ENCODE results near the gene MIA. TPM values are rescaled to one million over a fixed set of nuclear protein-coding genes. Genes with fewer than 3 reads are reported as not detected.

Gene MIA
- total RNA-seq, 1 experiment from 2014 or later = not detected

- no peaks in the 10 kb centered on the region for H3K4me1 ChIP-seq (ENCODE audit: insufficient read depth, low read length)
- no peak overlapping the region for H3K23ac ChIP-seq (ENCODE audit: insufficient read length, low read depth, low read length)
- no peak overlapping the region for H2BK12ac ChIP-seq (ENCODE audit: insufficient read length, low read depth, low read length)
- no peak overlapping the region for H3K14ac ChIP-seq (ENCODE audit: insufficient read depth, low read length)
- no peaks in the 10 kb centered on the region for H3K27me3 ChIP-seq (ENCODE audit: insufficient read depth, low read length)
- no peaks in the 10 kb centered on the region for H3K79me1 ChIP-seq (ENCODE audit: insufficient read depth, low read depth, low read length, poor library complexity, severe bottlenecking)
- H3K4me2 ChIP-seq (ENCODE audit: insufficient read depth, insufficient read length, low read length) = no peak overlapping the region
- H2BK120ac ChIP-seq (ENCODE audit: low read depth, low read length, poor library complexity, severe bottlenecking) = no peak overlapping the region
- Mint-ChIP-seq H3K4me3 (no peak overlapping the region), H3K4me1 (no peaks in the 10 kb centered on the region), H3K36me3 (ENCODE audit: insufficient read depth in 1 of 3, low read depth in 3 of 3) (peaks cover 66 to 91% (median 79%) of the 10 kb centered on the region in 3 experiments), H3K9me3 (no peaks in the 10 kb centered on the region), H3K27me3 (ENCODE audit: low read depth) (no peaks in the 10 kb centered on the region), H3K27ac (peak overlapping the region in 2 of 3 experiments; percentile 53 to 83; a peak in 3 of 7 replicates)
- no peaks in the 10 kb centered on the region for H3K23me2 ChIP-seq (ENCODE audit: insufficient read length, low read depth, low read length, poor library complexity, severe bottlenecking)
- no CpG with 5 or more reads among the region's 17 CpGs for WGBS (ENCODE audit: extremely low coverage, insufficient read length, low lambda C conversion rate)
- no peak overlapping the region for H3K27ac ChIP-seq (ENCODE audit: insufficient read length, low read depth, low read length)
- no peak for DNase-seq
- no peak overlapping the region for H2BK5ac ChIP-seq (ENCODE audit: insufficient read length, low read length)
- TF ChIP-seq, protein P1, sequence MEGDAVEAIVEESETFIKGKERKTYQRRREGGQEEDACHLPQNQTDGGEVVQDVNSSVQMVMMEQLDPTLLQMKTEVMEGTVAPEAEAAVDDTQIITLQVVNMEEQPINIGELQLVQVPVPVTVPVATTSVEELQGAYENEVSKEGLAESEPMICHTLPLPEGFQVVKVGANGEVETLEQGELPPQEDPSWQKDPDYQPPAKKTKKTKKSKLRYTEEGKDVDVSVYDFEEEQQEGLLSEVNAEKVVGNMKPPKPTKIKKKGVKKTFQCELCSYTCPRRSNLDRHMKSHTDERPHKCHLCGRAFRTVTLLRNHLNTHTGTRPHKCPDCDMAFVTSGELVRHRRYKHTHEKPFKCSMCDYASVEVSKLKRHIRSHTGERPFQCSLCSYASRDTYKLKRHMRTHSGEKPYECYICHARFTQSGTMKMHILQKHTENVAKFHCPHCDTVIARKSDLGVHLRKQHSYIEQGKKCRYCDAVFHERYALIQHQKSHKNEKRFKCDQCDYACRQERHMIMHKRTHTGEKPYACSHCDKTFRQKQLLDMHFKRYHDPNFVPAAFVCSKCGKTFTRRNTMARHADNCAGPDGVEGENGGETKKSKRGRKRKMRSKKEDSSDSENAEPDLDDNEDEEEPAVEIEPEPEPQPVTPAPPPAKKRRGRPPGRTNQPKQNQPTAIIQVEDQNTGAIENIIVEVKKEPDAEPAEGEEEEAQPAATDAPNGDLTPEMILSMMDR (conservative IDR thresholded peaks at IDR 0.05) = no peak
- no peaks in the 10 kb centered on the region for H3K9me3 ChIP-seq (ENCODE audit: control insufficient read depth, low read depth, low read length)
- H3K9ac ChIP-seq (ENCODE audit: extremely low read depth, insufficient read length, low read length) = no peak overlapping the region
- no peak overlapping the region for H4K91ac ChIP-seq (ENCODE audit: insufficient read length, low read depth, low read length)
- no peak overlapping the region for H2AK5ac ChIP-seq (ENCODE audit: insufficient read length, low read length)
- no peak overlapping the region for H4K8ac ChIP-seq (replicated peaks; ENCODE audit: insufficient read length, low read depth, low read length)
- H2AFZ ChIP-seq (ENCODE audit: low read length) = no peak overlapping the region
- H2BK15ac ChIP-seq (ENCODE audit: low read depth, low read length) = no peak overlapping the region
- no peak overlapping the region for H3K18ac ChIP-seq (ENCODE audit: insufficient read length, low read depth, low read length)
- no peaks in the 10 kb centered on the region for H4K20me1 ChIP-seq (ENCODE audit: control insufficient read depth, insufficient read depth, insufficient read length)
- H4K5ac ChIP-seq (ENCODE audit: insufficient read length, low read depth, low read length) = no peak overlapping the region
- no peak overlapping the region for H3K4ac ChIP-seq (ENCODE audit: low read depth, low read length)
- H3K56ac ChIP-seq (ENCODE audit: insufficient read length, low read depth, low read length) = no peak overlapping the region
- no peak overlapping the region for H2BK20ac ChIP-seq (ENCODE audit: low read depth, low read length, poor library complexity, severe bottlenecking)
- no peak overlapping the region for H3T11ph ChIP-seq (ENCODE audit: low read length)
- H3K79me2 ChIP-seq (ENCODE audit: insufficient read depth, low read length) = no peaks in the 10 kb centered on the region
These were observed 12.4 kb upstream of the MIA start for GRCh38 chr19:40762754-40763470.
